NCI-H524 (cell line): ENCODE results near the gene HLCS.

ENCODE experiments used
- DNase-seq, 2 experiments: peaks; one replicate each; lab custom pipeline; 2025; lab: John Stamatoyannopoulos, UW

HLCS gene

GRCh38 chr21:36747041-36747814 is 219.2 kb downstream of the HLCS start:
- DNase-seq, result peak; percentile 17 to 46

DNA sequence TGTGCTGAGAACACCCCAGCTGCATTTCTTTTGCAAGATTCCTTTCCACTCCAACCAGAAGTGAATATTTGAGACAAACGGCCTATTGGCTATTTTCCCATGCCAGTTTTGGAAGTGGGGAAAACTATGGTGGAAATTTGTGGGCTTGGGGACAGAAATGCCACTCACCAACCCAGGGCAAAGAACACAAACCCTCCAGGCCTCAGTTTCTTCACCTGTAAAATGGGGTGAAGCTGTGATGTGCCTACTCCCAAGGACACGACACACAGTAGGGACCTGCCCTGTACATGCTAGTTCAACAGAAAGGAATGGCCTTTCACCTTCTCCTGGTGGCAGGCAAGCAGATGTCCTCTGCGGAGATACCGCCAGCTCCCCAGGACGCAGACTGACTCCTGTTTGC is 221.0 kb downstream of the HLCS start:
- no peak for DNase-seq

DNA sequence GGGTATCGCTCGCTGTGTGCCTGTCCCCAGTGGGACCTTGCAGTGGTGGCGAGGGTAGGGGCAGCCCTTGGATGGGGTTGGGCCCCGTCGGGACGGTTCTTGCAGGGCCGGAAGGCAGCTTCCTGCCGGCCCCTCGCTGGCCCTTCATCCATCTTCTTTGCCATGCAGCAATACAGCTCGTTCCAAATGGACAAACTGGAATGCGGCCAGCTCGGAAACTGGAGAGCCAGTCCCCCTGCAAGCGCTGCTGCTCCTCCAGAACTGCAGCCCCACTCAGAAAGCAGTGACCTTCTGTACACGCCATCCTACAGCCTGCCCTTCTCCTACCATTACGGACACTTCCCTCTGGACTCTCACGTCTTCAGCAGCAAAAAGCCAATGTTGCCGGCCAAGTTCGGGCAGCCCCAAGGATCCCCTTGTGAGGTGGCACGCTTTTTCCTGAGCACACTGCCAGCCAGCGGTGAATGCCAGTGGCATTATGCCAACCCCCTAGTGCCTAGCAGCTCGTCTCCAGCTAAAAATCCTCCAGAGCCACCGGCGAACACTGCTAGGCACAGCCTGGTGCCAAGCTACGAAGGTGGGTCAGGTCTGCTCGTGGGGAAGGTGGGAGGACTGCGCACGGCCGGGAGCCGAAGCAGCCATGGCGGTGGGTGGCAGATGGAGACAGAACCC is 221.8 kb downstream of the HLCS start:
- no peak for DNase-seq

DNA sequence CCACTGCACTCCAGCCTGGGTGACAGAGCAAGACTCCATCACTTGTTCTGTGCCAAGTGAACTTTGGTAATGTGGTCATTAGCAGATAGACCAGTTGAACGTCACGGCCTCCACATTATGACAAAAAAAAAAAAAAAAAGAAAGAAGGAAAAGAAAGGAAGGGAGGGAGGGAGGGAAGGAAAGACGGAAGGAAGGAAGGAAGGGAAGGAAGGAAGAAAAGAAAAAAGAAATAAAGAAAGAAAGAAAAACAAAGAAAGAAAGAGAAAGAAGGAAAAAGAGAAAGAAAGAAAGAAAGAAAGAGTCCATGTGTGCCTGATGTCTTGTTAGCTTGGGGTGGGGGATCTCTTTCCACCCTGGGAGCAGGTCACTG is 222.3 kb downstream of the HLCS start:
- DNase-seq, result no peak

DNA sequence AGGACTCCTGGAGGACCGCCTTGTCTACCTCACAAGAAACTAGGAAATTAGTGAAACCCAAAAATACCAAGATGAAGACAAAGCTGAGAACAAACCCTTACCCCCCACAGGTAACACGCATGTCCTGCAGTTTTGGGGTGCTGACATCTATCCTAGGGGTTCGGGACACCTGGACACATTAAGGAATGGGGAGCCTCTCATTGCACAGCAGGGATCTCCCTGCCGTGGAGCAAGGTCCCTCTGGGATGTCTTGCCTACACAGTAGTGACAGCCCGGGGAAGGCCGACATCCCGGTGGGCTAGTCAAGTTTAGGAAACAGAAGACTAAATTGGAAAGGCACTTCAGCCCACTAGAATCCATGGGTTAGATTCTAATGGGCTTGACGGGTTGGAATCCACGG is 223.0 kb downstream of the HLCS start:
- no peak for DNase-seq

GRCh38 chr21:36743008-36743407 is 223.5 kb downstream of the HLCS start:
- DNase-seq, result no peak

DNA sequence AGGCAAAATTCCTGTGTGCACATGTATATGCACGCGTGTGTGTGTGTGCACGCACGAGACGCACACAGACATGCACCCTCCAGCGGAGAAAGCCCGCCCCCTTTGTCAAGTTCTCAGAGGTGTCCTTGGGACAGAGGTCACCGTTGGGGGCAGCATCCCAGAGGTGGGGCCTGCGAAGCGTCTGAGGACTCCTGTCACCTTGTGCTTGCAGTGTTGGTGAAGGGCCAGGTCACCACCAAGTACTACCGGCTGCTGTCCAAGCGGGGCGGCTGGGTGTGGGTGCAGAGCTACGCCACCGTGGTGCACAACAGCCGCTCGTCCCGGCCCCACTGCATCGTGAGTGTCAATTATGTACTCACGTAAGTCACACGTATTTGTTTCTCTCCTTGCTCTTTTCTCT is 225.0 kb downstream of the HLCS start:
- DNase-seq, result no peak

DNA sequence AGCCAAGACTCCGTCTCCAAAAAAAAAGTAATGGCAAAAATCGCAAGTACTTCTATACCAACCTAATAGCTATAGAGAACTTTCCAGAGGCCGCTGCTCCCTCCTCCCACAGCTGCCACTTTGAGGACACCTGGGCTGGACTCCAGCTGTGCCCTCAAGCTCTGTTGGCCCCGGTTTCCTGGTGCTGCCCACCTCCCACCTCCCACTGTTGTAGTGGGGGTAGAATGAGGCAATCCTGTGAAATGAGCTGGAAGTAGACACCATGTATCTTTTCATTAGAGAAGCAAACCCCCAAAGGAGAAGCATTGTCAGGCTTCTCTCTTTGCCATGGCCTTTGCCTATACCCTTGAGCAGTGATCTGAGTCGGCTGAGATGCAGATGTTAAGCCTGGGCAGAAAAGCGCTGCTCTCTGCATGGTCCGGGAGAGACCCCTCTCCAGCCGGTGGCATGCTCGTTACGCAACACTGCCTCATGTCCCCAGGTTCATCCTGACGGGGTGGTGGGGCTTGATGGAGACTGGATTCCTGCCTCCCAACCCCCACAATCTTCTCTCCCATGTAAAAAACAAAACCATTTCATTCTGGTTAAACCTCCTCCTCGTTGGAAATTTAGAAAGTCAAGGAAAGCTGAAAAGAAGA is 227.9 kb downstream of the HLCS start:
- no peak for DNase-seq

DNA sequence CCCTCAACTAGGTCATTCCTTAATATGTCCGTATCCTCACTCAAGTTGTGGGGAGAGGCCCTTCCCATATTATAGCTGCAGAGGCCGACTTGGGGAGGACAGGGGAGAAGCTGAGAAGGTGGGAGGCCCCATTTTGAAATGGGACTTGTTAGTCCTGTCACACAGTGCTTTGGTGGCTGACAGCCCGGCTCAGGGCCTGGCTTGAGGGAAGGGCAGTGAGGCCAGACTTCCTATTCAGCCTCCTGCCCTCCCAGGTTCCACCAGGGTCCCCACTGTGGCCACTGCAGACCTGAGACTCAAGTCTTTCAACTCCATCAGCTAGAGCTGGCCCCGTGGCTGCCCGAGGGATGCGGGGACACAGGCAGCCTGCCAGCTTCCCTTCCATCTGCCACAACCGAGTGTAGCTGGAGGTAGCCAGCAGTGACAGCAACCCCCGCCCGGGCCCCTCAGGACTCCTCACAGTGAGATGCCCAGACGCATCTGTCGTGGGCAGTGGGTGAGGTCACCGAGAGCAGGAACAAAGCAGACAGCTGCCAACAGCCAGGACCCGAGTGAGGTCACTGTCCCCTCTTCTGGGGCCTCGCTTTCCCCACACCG is 230.6 kb downstream of the HLCS start:
- no peak for DNase-seq

DNA sequence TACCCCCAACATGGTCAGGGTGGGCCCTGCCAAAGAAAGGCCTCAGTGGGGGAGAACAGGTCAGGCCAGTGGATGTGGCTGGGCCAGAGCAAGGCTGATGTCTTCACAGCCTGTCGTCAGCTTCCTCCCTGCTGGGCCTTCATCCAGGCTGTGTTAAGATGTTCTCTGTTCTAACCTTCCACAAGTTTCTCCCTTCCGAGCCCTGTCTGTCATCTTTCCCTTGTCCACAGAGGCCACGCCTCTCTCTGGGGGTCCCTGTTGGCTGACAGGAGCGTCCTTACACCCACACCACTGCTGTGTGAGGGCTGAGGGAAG is 231.3 kb downstream of the HLCS start:
- no peak for DNase-seq

DNA sequence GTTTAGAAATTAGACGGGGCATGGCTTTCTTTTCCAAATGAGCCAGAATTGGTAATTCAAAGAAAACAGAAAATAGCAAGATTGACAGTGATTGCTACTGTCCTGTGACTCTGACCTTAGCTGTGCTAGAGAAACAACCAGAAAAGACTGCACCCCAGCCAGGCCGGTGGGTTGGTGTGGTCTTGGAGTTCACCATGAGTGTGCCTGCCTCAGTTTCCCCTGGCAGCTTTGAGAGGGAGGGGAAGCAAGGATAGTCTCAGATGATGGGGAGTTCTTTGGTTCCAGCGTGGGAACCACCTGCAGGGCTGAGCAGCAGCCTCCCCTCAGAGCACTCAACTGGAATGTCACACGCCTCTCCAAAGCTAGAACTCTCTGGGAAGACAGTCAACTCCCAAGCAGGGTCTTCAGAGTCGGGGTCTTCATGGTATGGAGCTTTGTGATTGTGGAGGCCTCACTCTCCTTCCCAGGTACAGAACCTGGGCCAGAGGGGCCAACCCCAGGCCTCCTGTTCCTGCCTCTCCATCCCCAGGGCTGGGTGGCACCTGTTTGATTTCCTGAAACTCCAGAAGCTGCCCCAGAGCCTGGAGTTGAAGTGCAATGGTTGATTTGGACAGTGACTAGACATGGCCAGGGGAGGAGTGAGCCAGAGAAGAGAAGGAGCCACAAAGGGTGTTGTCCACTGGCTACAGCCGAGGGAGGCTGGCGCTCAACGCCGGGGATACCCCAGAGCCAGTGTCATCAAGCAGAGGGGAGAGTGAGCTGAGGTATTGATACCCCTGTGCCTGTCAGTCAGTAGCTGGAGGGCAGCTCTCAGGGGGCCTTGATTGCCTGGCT is 231.9 kb downstream of the HLCS start:
- no peak for DNase-seq

GRCh38 chr21:36733857-36734256 is 232.6 kb downstream of the HLCS start:
- no peak for DNase-seq

GRCh38 chr21:36732761-36733160 is 233.7 kb downstream of the HLCS start:
- DNase-seq, result no peak

GRCh38 chr21:36732217-36732616 is 234.3 kb downstream of the HLCS start:
- no peak for DNase-seq

DNA sequence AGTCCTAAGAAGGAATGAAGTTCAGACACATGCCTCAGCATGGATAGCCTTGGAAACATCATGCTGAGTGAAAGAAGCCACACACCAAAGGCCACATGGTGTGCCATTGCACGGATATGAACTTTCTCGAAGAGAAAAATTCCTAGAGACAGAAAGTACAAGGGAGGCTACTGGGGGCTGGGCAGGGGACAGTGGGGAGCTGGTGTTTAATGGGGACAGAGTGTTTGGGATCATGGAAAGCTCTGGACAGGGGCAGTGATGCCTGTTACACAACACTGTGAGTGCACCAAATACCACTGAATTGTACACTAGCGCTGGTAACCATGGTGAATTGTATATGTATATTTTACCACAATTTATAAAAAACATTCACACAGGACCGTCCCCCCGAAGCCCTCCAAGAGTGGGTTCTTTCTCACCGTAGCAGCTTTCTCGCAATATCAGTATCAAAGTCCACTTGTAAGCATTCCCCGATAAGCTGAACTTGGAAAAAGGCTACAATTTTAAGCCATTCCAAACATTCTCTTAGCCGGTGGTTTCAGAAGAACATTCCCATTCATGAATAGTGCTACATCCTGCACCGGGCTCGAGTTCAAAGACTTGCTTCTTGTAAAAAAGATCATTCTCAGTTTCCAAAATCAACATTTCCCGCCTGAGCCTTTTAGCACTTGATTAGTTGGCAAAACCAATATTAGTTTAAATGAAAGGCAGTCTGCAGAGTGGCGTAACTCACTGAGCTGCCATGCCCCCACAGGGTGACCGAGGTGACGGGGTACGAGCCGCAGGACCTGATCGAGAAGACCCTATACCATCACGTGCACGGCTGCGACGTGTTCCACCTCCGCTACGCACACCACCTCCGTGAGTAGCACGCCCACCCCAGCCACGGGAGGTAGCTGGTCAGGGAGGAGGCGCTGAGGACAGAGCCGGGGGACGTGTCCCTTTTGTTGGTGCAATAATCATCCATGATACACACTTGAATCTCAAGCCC is 235.9 kb downstream of the HLCS start:
- DNase-seq, result no peak

DNA sequence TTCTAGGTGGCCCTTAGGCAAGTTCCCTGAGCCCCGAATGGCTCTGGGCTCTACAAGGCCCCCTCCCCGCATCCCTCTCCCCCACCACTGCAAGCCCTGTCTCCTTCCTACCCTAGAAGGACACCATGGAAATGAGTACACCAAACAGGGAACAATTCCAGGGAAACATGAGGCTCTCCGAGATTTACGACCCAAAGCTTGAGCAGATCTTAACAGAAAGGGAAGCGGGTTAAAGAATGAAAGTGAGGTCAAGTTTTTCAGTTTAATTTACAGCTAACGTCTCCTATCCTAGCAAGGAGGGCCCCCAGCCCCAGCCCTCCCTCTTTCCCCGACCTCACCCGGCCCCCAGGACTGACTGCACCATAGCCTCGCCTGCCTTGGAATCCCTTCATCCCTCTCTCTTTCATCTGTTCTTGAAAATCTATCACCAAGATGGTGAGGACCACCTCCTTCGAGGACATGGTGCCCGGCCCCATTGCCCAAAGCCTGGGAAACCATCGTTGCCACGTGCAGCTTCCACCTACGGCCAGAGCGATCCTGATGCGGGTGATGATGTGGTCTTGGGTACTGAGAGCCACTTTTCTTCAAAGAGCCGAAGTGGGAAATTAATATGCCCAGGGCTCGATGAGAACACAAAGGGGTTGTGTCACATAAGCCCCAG is 237.0 kb downstream of the HLCS start:
- no peak for DNase-seq

DNA sequence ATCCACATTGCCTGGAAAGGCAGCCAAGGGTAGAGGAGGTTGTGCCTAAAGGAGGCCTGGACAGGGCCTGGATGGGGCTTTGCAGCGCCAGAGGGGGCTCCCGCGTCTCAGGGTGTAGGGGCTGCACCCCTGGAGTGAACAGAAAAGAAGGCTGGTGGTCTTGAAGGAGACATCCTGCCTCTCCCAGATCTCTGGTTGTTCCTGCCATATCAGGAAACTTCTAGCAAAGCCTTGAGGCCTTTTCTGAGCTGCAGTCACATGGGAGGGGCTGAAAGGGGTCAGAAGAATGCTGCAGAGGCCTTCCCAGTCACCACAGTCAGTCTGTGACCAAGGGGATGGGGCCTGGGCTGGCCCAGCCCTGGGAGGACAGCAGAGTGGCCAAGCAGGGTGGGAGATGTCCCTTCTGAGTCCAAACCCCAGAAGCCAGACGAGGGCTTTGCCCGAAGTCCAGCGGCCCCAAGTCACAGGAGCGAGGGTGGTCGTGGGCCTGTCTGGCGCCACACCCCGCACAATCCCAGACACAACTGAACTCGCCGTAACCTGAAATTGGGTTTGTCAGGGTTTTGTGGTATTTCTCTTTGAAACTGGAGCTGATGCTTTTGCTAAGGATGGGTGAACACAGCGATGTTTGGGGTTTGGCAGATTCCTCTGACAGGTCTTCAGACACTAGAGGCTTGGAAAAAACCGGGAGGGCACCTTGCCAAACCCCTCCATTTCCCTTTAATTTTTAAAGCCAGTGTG is 237.9 kb downstream of the HLCS start:
- DNase-seq, result no peak

- DNase-seq, result no peak
These were observed 238.6 kb downstream of the HLCS start for GRCh38 chr21:36727866-36728265.

DNA sequence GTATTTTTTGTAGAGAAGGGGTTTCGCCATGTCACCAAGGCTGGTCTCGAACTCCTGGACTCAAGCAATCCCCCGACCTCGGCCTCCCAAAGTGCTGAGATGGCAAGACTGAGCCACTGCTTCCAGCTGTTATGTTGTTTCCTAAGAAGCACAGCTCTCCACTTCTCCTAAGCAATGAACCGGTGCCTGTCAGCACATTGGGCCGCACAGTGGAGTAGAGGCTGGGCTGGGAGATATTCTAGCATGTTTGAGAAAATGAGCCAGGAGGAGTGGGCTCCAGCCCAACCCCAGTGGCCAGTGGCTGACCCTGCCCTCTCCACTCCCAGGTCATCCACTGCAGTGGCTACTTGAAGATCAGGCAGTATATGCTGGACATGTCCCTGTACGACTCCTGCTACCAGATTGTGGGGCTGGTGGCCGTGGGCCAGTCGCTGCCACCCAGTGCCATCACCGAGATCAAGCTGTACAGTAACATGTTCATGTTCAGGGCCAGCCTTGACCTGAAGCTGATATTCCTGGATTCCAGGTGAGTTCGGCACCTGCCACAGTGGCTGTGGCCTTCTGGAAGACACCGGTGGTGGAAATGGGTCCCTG is 240.6 kb downstream of the HLCS start:
- no peak for DNase-seq
